Kidney glomerular epithelial cell (primary cell): Measurements from ENCODE around the gene USP6.
"Not testable (repeated sequence)": the region's sequence is repeated elsewhere in the genome, so short reads cannot be mapped to it uniquely, and the experiment has no call there.

Experiments used
- DNase-seq: peaks from one replicate; lab custom pipeline; 2025; lab: John Stamatoyannopoulos, UW

USP6 gene

GRCh38 chr17:5115673-5116651 lies at the start of gene USP6:
USP6 (plus strand) TSS chr17:5116032; CDS start chr17:5130368, 14,336 bp downstream.
- no peak for DNase-seq

- DNase-seq, result no peak
Observed at GRCh38 chr17:5068236-5068635, 47.6 kb upstream of the USP6 start.

GRCh38 chr17:5069724-5070123 lies 46.1 kb upstream of the USP6 start:
- DNase-seq, result no peak

GRCh38 chr17:5075472-5075871 lies 40.4 kb upstream of the USP6 start:
- not testable (repeated sequence) for DNase-seq

GRCh38 chr17:5077275-5077674 lies 38.6 kb upstream of the USP6 start:
- not testable (repeated sequence) for DNase-seq

- no peak for DNase-seq
Observed at GRCh38 chr17:5077781-5078105, 38.1 kb upstream of the USP6 start.

- peak; percentile 28 for DNase-seq
Observed at GRCh38 chr17:5078106-5079028, 37.5 kb upstream of the USP6 start, which contains the start of gene ZFP3. ZFP3 (plus strand) TSS chr17:5078467; CDS start chr17:5091505, 13,038 bp downstream.

- no peak for DNase-seq
Observed at GRCh38 chr17:5080591-5080990, 35.2 kb upstream of the USP6 start.

- no peak for DNase-seq
Observed at GRCh38 chr17:5092218-5093010, 23.4 kb upstream of the USP6 start.

GRCh38 chr17:5096731-5097100 lies 19.1 kb upstream of the USP6 start:
- no peak for DNase-seq

- no peak for DNase-seq
Observed at GRCh38 chr17:5097101-5097834, 18.6 kb upstream of the USP6 start.

GRCh38 chr17:5099271-5099670 lies 16.6 kb upstream of the USP6 start:
- no peak for DNase-seq

GRCh38 chr17:5100832-5101231 lies 15.0 kb upstream of the USP6 start:
- DNase-seq, result no peak

GRCh38 chr17:5110816-5111215 lies 5.0 kb upstream of the USP6 start:
- no peak for DNase-seq

GRCh38 chr17:5111402-5112204 lies 4.2 kb upstream of the USP6 start, which contains the start of gene ZNF232:
ZNF232 (minus strand) TSS chr17:5111878; CDS start chr17:5111822, 56 bp downstream.
- peak; percentile 78 for DNase-seq

GRCh38 chr17:5118219-5118618 lies 2.4 kb downstream of the USP6 start:
- no peak for DNase-seq

GRCh38 chr17:5120036-5120435 lies 4.2 kb downstream of the USP6 start:
- no peak for DNase-seq

- DNase-seq, result not testable (repeated sequence)
Observed at GRCh38 chr17:5120436-5121185, 4.8 kb downstream of the USP6 start.

GRCh38 chr17:5121186-5121841 lies 5.5 kb downstream of the USP6 start:
- DNase-seq, result no peak
